ENCODE measurements around the gene CLNK.

CLNK gene

GRCh38 chr4:10571909-10572308 lies 112.7 kb downstream of the CLNK start:
- TF ChIP-seq TAF1 (IDR thresholded peaks at IDR 0.05; ENCODE audit: borderline replicate concordance, insufficient read depth, low read length) = no peak
- no peak for TF ChIP-seq POLR2AphosphoS5 (IDR thresholded peaks at IDR 0.05; ENCODE audit: low read depth, low read length)
- no peak for TF ChIP-seq SIN3A (IDR thresholded peaks at IDR 0.05; ENCODE audit: borderline replicate concordance, insufficient read depth, low read length)
- no peak for TF ChIP-seq FOXP2 (optimal IDR thresholded peaks at IDR 0.05; ENCODE audit: borderline replicate concordance, extremely low read depth, extremely low read length, insufficient read depth)
- TF ChIP-seq REST (IDR thresholded peaks at IDR 0.05; ENCODE audit: insufficient read depth in 1 of 2, low read depth in 2 of 2, low read length in 2 of 2) = no peak

- TF ChIP-seq FOXP2 (optimal IDR thresholded peaks at IDR 0.05; ENCODE audit: borderline replicate concordance, extremely low read depth, extremely low read length, insufficient read depth) = no peak
- TF ChIP-seq REST (IDR thresholded peaks at IDR 0.05; ENCODE audit: insufficient read depth in 1 of 2, low read depth in 2 of 2, low read length in 2 of 2) = no peak
- no peak for TF ChIP-seq POLR2AphosphoS5 (IDR thresholded peaks at IDR 0.05; ENCODE audit: low read depth, low read length)
- no peak for TF ChIP-seq SIN3A (IDR thresholded peaks at IDR 0.05; ENCODE audit: borderline replicate concordance, insufficient read depth, low read length)
- no peak for TF ChIP-seq TAF1 (IDR thresholded peaks at IDR 0.05; ENCODE audit: borderline replicate concordance, insufficient read depth, low read length)
Observed at GRCh38 chr4:10569491-10569890, 115.1 kb downstream of the CLNK start.

GRCh38 chr4:10567766-10568165 lies 116.8 kb downstream of the CLNK start:
- no peak for TF ChIP-seq REST (IDR thresholded peaks at IDR 0.05; ENCODE audit: insufficient read depth in 1 of 2, low read depth in 2 of 2, low read length in 2 of 2)
- TF ChIP-seq POLR2AphosphoS5 (IDR thresholded peaks at IDR 0.05; ENCODE audit: low read depth, low read length) = no peak
- no peak for TF ChIP-seq SIN3A (IDR thresholded peaks at IDR 0.05; ENCODE audit: borderline replicate concordance, insufficient read depth, low read length)
- TF ChIP-seq TAF1 (IDR thresholded peaks at IDR 0.05; ENCODE audit: borderline replicate concordance, insufficient read depth, low read length) = no peak
- TF ChIP-seq FOXP2 (optimal IDR thresholded peaks at IDR 0.05; ENCODE audit: borderline replicate concordance, extremely low read depth, extremely low read length, insufficient read depth) = no peak

GRCh38 chr4:10565166-10565780 lies 119.3 kb downstream of the CLNK start:
- TF ChIP-seq REST (IDR thresholded peaks at IDR 0.05; ENCODE audit: insufficient read depth in 1 of 2, low read depth in 2 of 2, low read length in 2 of 2) (no peak), FOXP2 (optimal IDR thresholded peaks at IDR 0.05; ENCODE audit: borderline replicate concordance, extremely low read depth, extremely low read length, insufficient read depth) (no peak), TAF1 (IDR thresholded peaks at IDR 0.05; ENCODE audit: borderline replicate concordance, insufficient read depth, low read length) (no peak), SIN3A (IDR thresholded peaks at IDR 0.05; ENCODE audit: borderline replicate concordance, insufficient read depth, low read length) (no peak), POLR2AphosphoS5 (IDR thresholded peaks at IDR 0.05; ENCODE audit: low read depth, low read length) (no peak)

Data from PFSK-1 (cell line).